DOHH2 (cell line): ENCODE measurements around the gene NFIX.

ENCODE experiments used
- H3F3A ChIP-seq: fragments of 200-600 bp; sonication (generic), shearing (Covaris generic); 2 replicates; pipeline ENCODE4 v1.6.0; 2016; ENCODE audit warnings: antibody characterized with exemption, mild to moderate bottlenecking; ENCODE audit not compliant: control insufficient read depth, insufficient read depth
- H3K27ac ChIP-seq: fragments of 200-600 bp; sonication (generic); 2 replicates; pipeline ENCODE4 v1.5.1; 2014; ENCODE audit warnings: low read depth, mild to moderate bottlenecking, low read length, moderate library complexity
- H3K27me3 ChIP-seq: fragments of 200-600 bp; sonication (generic); 2 replicates; pipeline ENCODE4 v1.6.1; 2014; ENCODE audit warnings: mild to moderate bottlenecking, low read length, mixed read lengths; ENCODE audit not compliant: control insufficient read depth
- H3K36me3 ChIP-seq: fragments of 200-600 bp; sonication (generic); 2 replicates; pipeline ENCODE4 v1.6.1; 2014; ENCODE audit warnings: mild to moderate bottlenecking, low read length, moderate library complexity, mixed read lengths; ENCODE audit not compliant: control insufficient read depth
- H3K4me1 ChIP-seq: fragments of 200-600 bp; sonication (generic); 2 replicates; pipeline ENCODE4 v1.6.1; 2014; ENCODE audit warnings: mild to moderate bottlenecking, low read length, mixed read lengths; ENCODE audit not compliant: control insufficient read depth
- H3K4me2 ChIP-seq: fragments of 200-600 bp; sonication (generic); 2 replicates; pipeline ENCODE4 v1.6.0; 2014; ENCODE audit warnings: mild to moderate bottlenecking, low read length, moderate library complexity
- H3K4me3 ChIP-seq: fragments of 200-600 bp; sonication (generic); 2 replicates; pipeline ENCODE4 v1.5.1; 2014; ENCODE audit warnings: mild to moderate bottlenecking, low read length, mixed read lengths
- H3K79me2 ChIP-seq: fragments of 200-600 bp; sonication (generic); 2 replicates; pipeline ENCODE4 v1.6.1; 2014; ENCODE audit warnings: mild to moderate bottlenecking, low read length, mixed read lengths; ENCODE audit not compliant: control insufficient read depth
- H3K9me2 ChIP-seq: fragments of 200-600 bp; sonication (generic); replicated peaks from 2 replicates; pipeline ENCODE4 v1.6.1; 2014; ENCODE audit warnings: mild to moderate bottlenecking, low read length, mixed read lengths; ENCODE audit not compliant: control insufficient read depth
- H3K9me3 ChIP-seq: fragments of 200-600 bp; sonication (generic); 2 replicates; pipeline ENCODE4 v1.6.1; 2014; ENCODE audit warnings: antibody characterized with exemption, low read length, mixed read lengths; ENCODE audit not compliant: control insufficient read depth, insufficient read depth
- H4K20me1 ChIP-seq: fragments of 200-600 bp; sonication (generic); 2 replicates; pipeline ENCODE4 v1.6.0; 2014; ENCODE audit warnings: low read depth, mild to moderate bottlenecking, antibody characterized with exemption, low read length, moderate library complexity; ENCODE audit not compliant: control insufficient read depth, insufficient read depth
- EZH2phosphoT487 ChIP-seq: fragments of 200-600 bp; sonication (generic); IDR thresholded peaks from 2 replicates; pipeline ENCODE4 v1.6.1; 2017; ENCODE audit warnings: borderline replicate concordance, mild to moderate bottlenecking, antibody characterized with exemption, low read length, moderate library complexity, mixed read lengths
- TF ChIP-seq, protein P1 (sequence below): fragments of 200-600 bp; sonication (generic); IDR thresholded peaks from one replicate; pipeline ENCODE4 v1.5.1; 2014; ENCODE audit warnings: antibody characterized with exemption, mild to moderate bottlenecking, low read depth, low read length; ENCODE audit not compliant: poor library complexity, severe bottlenecking

The NFIX gene

GRCh38 chr19:13058951-13059660, 63.8 kb downstream of the NFIX start:
- no peak overlapping the region for H3K27ac ChIP-seq
- H3K4me1 ChIP-seq: peaks cover 6% of the 10 kb centered on the region
- peaks cover 52% of the 10 kb centered on the region for H3K27me3 ChIP-seq

DNA sequence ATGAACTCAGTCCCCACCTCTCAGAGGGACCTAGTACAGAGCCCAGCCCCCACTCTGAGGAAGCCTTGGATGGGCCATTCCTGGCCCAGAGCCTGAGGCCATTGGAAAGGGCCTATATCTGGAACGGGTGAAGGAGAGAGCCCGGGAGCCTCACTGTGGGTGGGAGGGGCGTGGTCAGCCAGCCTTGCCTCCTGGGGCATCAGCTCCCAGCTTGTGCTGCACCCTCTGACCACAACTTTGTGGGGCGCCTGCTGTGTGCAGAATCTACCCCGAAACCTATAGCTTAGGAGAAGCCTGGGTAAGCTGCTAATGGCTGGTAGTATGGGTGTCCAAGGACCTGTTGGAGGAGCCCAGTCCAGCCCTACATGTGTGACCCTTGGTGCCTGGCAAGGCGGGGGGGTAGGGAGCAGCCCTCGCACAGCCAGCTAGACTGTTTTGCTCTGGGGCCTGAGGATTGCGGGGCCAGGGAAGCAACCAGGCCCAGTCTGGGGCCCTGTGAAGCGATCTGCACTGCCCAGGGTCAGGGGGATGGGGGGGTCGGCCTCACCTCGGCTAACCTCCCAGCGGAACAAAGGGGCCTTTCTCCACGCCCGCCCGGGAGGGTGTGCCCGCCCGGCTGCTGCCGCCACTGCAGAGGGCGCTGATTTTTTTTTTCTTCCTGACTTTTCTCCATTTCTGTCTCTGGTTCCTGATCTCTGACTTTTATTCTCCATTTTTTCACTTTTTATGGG, 65.1 kb downstream of the NFIX start:
- Histone ChIP-seq H3K79me2 (no peaks in the 10 kb centered on the region), H3K27me3 (peaks cover 50% of the 10 kb centered on the region), H3K4me3 (no peak overlapping the region), H3K27ac (no peak overlapping the region), H3K9me3 (no peaks in the 10 kb centered on the region), H3F3A (no peaks in the 10 kb centered on the region), H4K20me1 (no peaks in the 10 kb centered on the region), H3K4me1 (peaks cover 6% of the 10 kb centered on the region), H3K9me2 (no peaks in the 10 kb centered on the region), H3K4me2 (no peak overlapping the region), H3K36me3 (no peaks in the 10 kb centered on the region)
- TF ChIP-seq, protein P1, sequence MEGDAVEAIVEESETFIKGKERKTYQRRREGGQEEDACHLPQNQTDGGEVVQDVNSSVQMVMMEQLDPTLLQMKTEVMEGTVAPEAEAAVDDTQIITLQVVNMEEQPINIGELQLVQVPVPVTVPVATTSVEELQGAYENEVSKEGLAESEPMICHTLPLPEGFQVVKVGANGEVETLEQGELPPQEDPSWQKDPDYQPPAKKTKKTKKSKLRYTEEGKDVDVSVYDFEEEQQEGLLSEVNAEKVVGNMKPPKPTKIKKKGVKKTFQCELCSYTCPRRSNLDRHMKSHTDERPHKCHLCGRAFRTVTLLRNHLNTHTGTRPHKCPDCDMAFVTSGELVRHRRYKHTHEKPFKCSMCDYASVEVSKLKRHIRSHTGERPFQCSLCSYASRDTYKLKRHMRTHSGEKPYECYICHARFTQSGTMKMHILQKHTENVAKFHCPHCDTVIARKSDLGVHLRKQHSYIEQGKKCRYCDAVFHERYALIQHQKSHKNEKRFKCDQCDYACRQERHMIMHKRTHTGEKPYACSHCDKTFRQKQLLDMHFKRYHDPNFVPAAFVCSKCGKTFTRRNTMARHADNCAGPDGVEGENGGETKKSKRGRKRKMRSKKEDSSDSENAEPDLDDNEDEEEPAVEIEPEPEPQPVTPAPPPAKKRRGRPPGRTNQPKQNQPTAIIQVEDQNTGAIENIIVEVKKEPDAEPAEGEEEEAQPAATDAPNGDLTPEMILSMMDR: no peak
- TF ChIP-seq EZH2phosphoT487: no peak

More at GRCh38 chr19:13058951-13059660, 63.8 kb downstream of the NFIX start:
- no peak overlapping the region for H3K4me3 ChIP-seq
- no peaks in the 10 kb centered on the region for H4K20me1 ChIP-seq
- no peaks in the 10 kb centered on the region for H3K79me2 ChIP-seq
- no peaks in the 10 kb centered on the region for H3K9me3 ChIP-seq
- TF ChIP-seq EZH2phosphoT487: no peak
- TF ChIP-seq, protein P1: no peak
- H3K36me3 ChIP-seq: no peaks in the 10 kb centered on the region
- no peaks in the 10 kb centered on the region for H3K9me2 ChIP-seq
- H3F3A ChIP-seq: no peaks in the 10 kb centered on the region
- no peak overlapping the region for H3K4me2 ChIP-seq

- Histone ChIP-seq H3K4me2 (peak overlapping the region; percentile 62), H3K36me3 (no peaks in the 10 kb centered on the region), H3K4me3 (peak overlapping the region; percentile 44), H3K27me3 (peaks cover 50% of the 10 kb centered on the region), H3K9me2 (no peaks in the 10 kb centered on the region), H4K20me1 (no peaks in the 10 kb centered on the region), H3K27ac (no peak overlapping the region), H3K9me3 (no peaks in the 10 kb centered on the region), H3F3A (no peaks in the 10 kb centered on the region), H3K79me2 (no peaks in the 10 kb centered on the region), H3K4me1 (peaks cover 6% of the 10 kb centered on the region)
- peak; percentile 67; the same call in 1 of the 2 replicates for TF ChIP-seq EZH2phosphoT487
- TF ChIP-seq, protein P1: peak; percentile 92
Measured at GRCh38 chr19:13060964-13061927, 66.0 kb downstream of the NFIX start.
